Rectal smooth muscle tissue (tissue), 1 donor: ENCODE results near the gene TACC2.
A peak's percentile ranks its signal among the peaks of the same experiment; 100 is the strongest.
"Not testable (repeated sequence)": the region's sequence is repeated elsewhere in the genome, so short reads cannot be mapped to it uniquely, and the experiment has no call there.

Source experiments
- H3K27ac ChIP-seq: one replicate; pipeline ENCODE4 v1.7.0; 2013; ENCODE audit warnings: low read depth, low read length, inconsistent platforms
- H3K27me3 ChIP-seq: one replicate; pipeline ENCODE4 v1.7.0; 2013; ENCODE audit warnings: low read length; ENCODE audit not compliant: control insufficient read depth, insufficient read depth
- H3K36me3 ChIP-seq: one replicate; pipeline ENCODE4 v1.7.0; 2013; ENCODE audit warnings: low read length; ENCODE audit not compliant: control insufficient read depth, insufficient read depth
- H3K4me1 ChIP-seq: one replicate; pipeline ENCODE4 v1.7.0; 2013; ENCODE audit warnings: low read length; ENCODE audit not compliant: control insufficient read depth, insufficient read depth
- H3K4me3 ChIP-seq: one replicate; pipeline ENCODE4 v1.7.0; 2013; ENCODE audit warnings: low read length
- H3K9ac ChIP-seq: one replicate; pipeline ENCODE4 v1.7.0; 2013; ENCODE audit warnings: low read length

The TACC2 gene

GRCh38 chr10:122060250-122060649, 71.3 kb downstream of the TACC2 start:
- H3K9ac ChIP-seq = no peak overlapping the region
- peaks cover 7% of the 10 kb centered on the region for H3K4me1 ChIP-seq
- H3K27ac ChIP-seq = no peak overlapping the region
- no peak overlapping the region for H3K4me3 ChIP-seq
- no peaks in the 10 kb centered on the region for H3K27me3 ChIP-seq
- H3K36me3 ChIP-seq = no peaks in the 10 kb centered on the region

- Histone ChIP-seq H3K27ac (peak overlapping the region; percentile 85), H3K9ac (no peak overlapping the region), H3K27me3 (no peaks in the 10 kb centered on the region), H3K36me3 (no peaks in the 10 kb centered on the region), H3K4me3 (no peak overlapping the region), H3K4me1 (peaks cover 7% of the 10 kb centered on the region)
These were observed 74.1 kb downstream of the TACC2 start for GRCh38 chr10:122062831-122063674.

GRCh38 chr10:122066337-122066939, 77.5 kb downstream of the TACC2 start:
- H3K27ac ChIP-seq, H3K4me3 ChIP-seq, H3K27me3 ChIP-seq, H3K36me3 ChIP-seq, H3K9ac ChIP-seq: not testable (repeated sequence)
- H3K4me1 ChIP-seq = peaks cover 12% of the 10 kb centered on the region

- Histone ChIP-seq H3K4me3 (no peak overlapping the region), H3K36me3 (no peaks in the 10 kb centered on the region), H3K9ac (no peak overlapping the region), H3K27me3 (no peaks in the 10 kb centered on the region), H3K4me1 (peaks cover 5% of the 10 kb centered on the region), H3K27ac (no peak overlapping the region)
These were observed 79.9 kb downstream of the TACC2 start for GRCh38 chr10:122068844-122069243.

GRCh38 chr10:122072491-122072890, 83.5 kb downstream of the TACC2 start:
- H3K4me1 ChIP-seq = peaks cover 5% of the 10 kb centered on the region
- no peak overlapping the region for H3K4me3 ChIP-seq
- no peaks in the 10 kb centered on the region for H3K36me3 ChIP-seq
- H3K9ac ChIP-seq = no peak overlapping the region
- no peaks in the 10 kb centered on the region for H3K27me3 ChIP-seq
- H3K27ac ChIP-seq = no peak overlapping the region

- H3K9ac ChIP-seq = no peak overlapping the region
- no peak overlapping the region for H3K4me3 ChIP-seq
These were observed 84.5 kb downstream of the TACC2 start for GRCh38 chr10:122073508-122073907.

GRCh38 chr10:122075171-122075570, 86.2 kb downstream of the TACC2 start:
- no peak overlapping the region for H3K9ac ChIP-seq
- H3K36me3 ChIP-seq = no peaks in the 10 kb centered on the region
- H3K4me1 ChIP-seq = no peaks in the 10 kb centered on the region
- H3K27ac ChIP-seq = no peak overlapping the region
- H3K4me3 ChIP-seq = no peak overlapping the region
- H3K27me3 ChIP-seq = no peaks in the 10 kb centered on the region

More at GRCh38 chr10:122073508-122073907, 84.5 kb downstream of the TACC2 start:
- Histone ChIP-seq H3K4me1 (peaks cover 5% of the 10 kb centered on the region), H3K27me3 (no peaks in the 10 kb centered on the region), H3K27ac (no peak overlapping the region), H3K36me3 (no peaks in the 10 kb centered on the region)

GRCh38 chr10:122075876-122076275, 86.9 kb downstream of the TACC2 start:
- not testable (repeated sequence) for H3K27ac ChIP-seq, H3K27me3 ChIP-seq, H3K9ac ChIP-seq, H3K36me3 ChIP-seq, H3K4me3 ChIP-seq, H3K4me1 ChIP-seq

- H3K4me1 ChIP-seq = no peaks in the 10 kb centered on the region
- no peak overlapping the region for H3K27ac ChIP-seq
- no peak overlapping the region for H3K9ac ChIP-seq
- H3K36me3 ChIP-seq = no peaks in the 10 kb centered on the region
- H3K27me3 ChIP-seq = no peaks in the 10 kb centered on the region
- no peak overlapping the region for H3K4me3 ChIP-seq
These were observed 88.4 kb downstream of the TACC2 start for GRCh38 chr10:122077311-122077875.

GRCh38 chr10:122078326-122078725, 89.4 kb downstream of the TACC2 start:
- Histone ChIP-seq H3K4me1 (no peaks in the 10 kb centered on the region), H3K36me3 (no peaks in the 10 kb centered on the region), H3K9ac (no peak overlapping the region), H3K27me3 (no peaks in the 10 kb centered on the region), H3K4me3 (no peak overlapping the region), H3K27ac (no peak overlapping the region)

- Histone ChIP-seq H3K36me3 (no peaks in the 10 kb centered on the region), H3K4me3 (no peak overlapping the region), H3K27ac (no peak overlapping the region), H3K27me3 (peaks cover 2% of the 10 kb centered on the region), H3K9ac (no peak overlapping the region), H3K4me1 (no peaks in the 10 kb centered on the region)
These were observed 90.2 kb downstream of the TACC2 start for GRCh38 chr10:122078965-122079795.
